ENCODE measurements around the gene RND3. TPM values are rescaled to one million over a fixed set of nuclear protein-coding genes. Genes with fewer than 3 reads are reported as not detected.
A peak's percentile ranks its signal among the peaks of the same experiment; 100 is the strongest.

RND3 gene, protein sequence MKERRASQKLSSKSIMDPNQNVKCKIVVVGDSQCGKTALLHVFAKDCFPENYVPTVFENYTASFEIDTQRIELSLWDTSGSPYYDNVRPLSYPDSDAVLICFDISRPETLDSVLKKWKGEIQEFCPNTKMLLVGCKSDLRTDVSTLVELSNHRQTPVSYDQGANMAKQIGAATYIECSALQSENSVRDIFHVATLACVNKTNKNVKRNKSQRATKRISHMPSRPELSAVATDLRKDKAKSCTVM
- not detected for total RNA-seq

DNA sequence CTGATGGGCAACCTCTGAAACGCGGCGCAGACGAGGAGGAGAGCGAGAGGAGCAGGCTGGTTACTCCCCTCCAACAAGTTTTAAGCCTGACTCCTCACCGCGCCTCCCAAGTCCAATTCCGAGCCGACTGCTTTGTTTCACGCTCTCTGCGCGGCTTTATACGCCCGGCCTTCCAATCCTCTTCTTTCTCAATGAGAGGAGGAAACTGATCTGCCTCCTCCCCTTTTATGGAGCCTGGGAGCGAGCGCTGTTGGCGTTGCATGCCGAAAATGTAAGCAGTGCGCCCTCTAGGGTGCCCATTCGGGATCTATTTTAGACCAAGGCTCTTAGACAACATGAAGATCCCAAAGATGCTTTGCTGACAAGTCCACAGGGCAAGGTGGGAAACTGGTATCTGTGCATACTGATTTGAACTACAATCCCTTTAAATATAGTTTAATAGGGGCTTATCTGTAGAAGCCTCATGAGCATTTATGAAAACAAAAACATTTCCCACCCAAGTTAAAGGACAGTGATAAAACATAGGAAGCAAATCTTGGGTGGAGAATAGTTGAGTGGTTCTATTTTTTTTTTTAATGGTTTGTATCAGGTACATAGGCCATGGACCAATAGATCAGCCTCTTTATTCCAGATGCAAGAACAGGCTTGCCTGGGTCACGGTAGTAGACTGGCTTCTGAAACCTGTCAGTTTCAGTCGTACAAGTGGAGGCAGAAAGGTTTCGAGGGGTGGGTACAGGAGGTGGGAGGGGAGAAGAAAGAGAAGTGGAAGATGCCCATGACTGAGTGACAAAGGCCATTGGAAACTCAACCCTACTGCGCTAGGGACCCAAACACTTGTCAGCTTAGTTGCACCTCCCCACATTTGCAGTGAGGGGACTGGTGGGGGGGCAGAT lies at the start of gene RND3:
TSS of gene RND3 (minus strand) at position 131 of the 893 bp plus-strand sequence. CDS start 250 bp downstream, outside the sequence.
- H3K4me3 Mint-ChIP-seq, result peak within 1 kb of the TSS; percentile 27
- ChIA-PET CTCF (no interaction called here), POLR2A (no interaction called here)
- peaks cover 3% of the 10 kb centered on the region for H3K36me3 Mint-ChIP-seq (ENCODE audit: low read depth)
- H3K27ac Mint-ChIP-seq, result no peak within 1 kb of the TSS
- no peaks in the 10 kb centered on the region for H3K9me3 Mint-ChIP-seq
- DNase-seq, result peak; percentile 53
- peaks cover 54% of the 10 kb centered on the region for H3K27me3 Mint-ChIP-seq
- H3K4me1 Mint-ChIP-seq, result peaks cover 11% of the 10 kb centered on the region

DNA sequence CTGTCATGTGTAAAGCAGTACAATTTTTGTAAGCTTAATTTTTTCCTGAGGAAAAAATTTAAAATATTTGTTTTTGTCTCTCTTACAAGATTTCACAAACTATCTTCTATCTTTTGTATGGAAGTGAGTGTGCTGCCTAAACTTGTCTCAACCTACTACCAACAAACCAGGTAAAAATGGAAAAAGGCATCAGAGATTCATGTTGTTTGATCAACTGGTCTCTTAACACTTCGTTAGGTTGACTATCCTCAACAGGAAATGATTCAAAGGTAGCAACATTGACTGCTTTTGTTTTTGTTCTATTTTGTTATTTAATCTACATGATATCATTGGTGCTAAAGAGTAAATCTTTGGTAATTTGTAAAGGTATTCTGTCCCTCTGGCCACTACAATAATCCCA lies 47.7 kb upstream of the RND3 start:
- Mint-ChIP-seq H3K27me3 (no peaks in the 10 kb centered on the region), H3K36me3 (ENCODE audit: low read depth) (no peaks in the 10 kb centered on the region), H3K27ac (no peak overlapping the region), H3K4me1 (no peaks in the 10 kb centered on the region), H3K4me3 (no peak overlapping the region), H3K9me3 (peaks cover 3% of the 10 kb centered on the region)
- ChIA-PET CTCF (no interaction called here), POLR2A (no interaction called here)
- DNase-seq, result no peak

DNA sequence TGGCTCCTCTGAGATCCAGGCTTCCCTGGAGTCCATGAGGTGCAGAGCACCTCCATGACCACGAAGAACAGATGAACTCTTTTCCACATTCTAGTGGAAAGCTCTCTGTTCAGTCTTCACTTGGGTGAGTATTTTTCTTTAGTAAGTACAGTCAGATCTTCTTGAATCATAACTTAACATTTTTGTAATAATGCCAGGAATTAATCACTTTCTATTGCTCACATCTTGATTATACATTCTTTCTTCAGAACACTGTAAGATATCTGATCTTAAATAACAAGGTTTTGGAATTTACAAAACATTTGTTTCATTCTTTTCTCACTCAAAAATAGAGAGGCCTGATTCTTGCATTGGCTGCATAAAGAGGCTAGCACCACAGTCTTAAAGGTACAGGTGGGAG lies 45.4 kb upstream of the RND3 start:
- ChIA-PET POLR2A (no interaction called here), CTCF (no interaction called here)
- no peak for DNase-seq
- no peaks in the 10 kb centered on the region for H3K27me3 Mint-ChIP-seq
- no peaks in the 10 kb centered on the region for H3K9me3 Mint-ChIP-seq
- no peak overlapping the region for H3K4me3 Mint-ChIP-seq
- no peaks in the 10 kb centered on the region for H3K36me3 Mint-ChIP-seq (ENCODE audit: low read depth)
- H3K27ac Mint-ChIP-seq, result no peak overlapping the region
- no peaks in the 10 kb centered on the region for H3K4me1 Mint-ChIP-seq

DNA sequence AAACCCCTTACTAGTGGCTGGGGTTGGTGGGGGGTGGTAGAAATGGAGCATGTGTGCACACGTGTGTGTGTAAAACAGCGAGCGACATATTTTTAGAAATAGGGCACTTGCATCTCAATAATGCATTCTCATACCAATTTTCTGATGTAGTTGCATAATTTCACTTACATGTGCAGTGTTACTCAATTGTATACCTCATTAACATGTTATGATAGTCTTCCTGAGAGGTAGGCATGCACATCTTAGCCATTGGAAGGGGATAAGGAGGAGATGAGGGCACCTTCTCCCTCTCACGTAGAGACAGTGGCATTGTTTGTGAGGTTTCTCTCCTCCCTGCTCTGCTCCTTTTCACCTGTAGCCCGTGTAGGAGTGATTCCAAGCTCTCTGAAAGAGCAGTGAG lies 44.6 kb upstream of the RND3 start:
- no peaks in the 10 kb centered on the region for H3K27me3 Mint-ChIP-seq
- H3K9me3 Mint-ChIP-seq, result no peaks in the 10 kb centered on the region
- H3K4me1 Mint-ChIP-seq, result no peaks in the 10 kb centered on the region
- no peak for DNase-seq
- no peak overlapping the region for H3K4me3 Mint-ChIP-seq
- ChIA-PET POLR2A (no interaction called here), CTCF (no interaction called here)
- H3K27ac Mint-ChIP-seq, result no peak overlapping the region
- H3K36me3 Mint-ChIP-seq (ENCODE audit: low read depth), result no peaks in the 10 kb centered on the region

DNA sequence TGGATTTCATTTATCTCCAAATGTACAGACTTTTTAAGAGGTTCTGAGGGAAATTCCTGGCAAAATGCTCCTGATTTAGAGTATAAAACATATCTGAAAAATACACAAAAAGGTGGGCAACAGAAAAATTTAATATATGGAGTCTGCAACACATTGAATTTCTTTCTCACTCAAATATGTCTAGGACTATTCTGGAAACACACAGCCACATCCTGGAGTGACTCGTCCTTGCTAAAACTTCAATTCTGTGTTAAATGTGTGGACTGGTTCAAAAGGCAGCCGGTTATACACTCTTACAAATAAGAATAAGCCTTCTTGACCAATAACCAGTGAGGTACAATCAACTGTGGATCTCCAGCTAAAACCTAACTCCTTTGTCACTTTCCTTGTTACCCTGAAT lies 44.1 kb upstream of the RND3 start:
- Mint-ChIP-seq H3K27ac (no peak overlapping the region), H3K27me3 (no peaks in the 10 kb centered on the region)

DNA sequence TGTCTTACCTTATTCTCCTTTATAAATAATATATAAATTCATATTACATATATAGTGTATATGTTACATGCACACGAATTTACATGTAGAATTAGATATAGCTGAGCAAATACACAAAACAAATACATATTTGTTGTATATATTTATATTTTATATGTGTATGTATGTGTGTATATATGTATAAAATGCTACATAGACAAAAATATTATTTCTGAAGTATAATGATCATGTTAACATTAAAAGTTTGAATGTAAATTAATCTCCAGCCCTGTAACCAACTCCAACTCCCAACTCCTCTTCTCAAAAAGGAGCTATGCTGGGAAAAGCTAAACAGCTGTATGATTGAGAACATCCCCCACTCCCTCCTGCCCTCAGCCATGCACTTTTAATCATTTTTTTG lies 42.7 kb upstream of the RND3 start:
- Mint-ChIP-seq H3K27me3 (no peaks in the 10 kb centered on the region), H3K4me1 (no peaks in the 10 kb centered on the region), H3K9me3 (no peaks in the 10 kb centered on the region), H3K27ac (no peak overlapping the region), H3K36me3 (ENCODE audit: low read depth) (no peaks in the 10 kb centered on the region), H3K4me3 (no peak overlapping the region)
- ChIA-PET CTCF (no interaction called here), POLR2A (no interaction called here)
- no peak for DNase-seq

More for the DNA sequence above, 44.1 kb upstream of the RND3 start:
- H3K36me3 Mint-ChIP-seq (ENCODE audit: low read depth), result no peaks in the 10 kb centered on the region
- ChIA-PET POLR2A (no interaction called here), CTCF (no interaction called here)
- H3K4me3 Mint-ChIP-seq, result no peak overlapping the region
- H3K9me3 Mint-ChIP-seq, result no peaks in the 10 kb centered on the region
- H3K4me1 Mint-ChIP-seq, result no peaks in the 10 kb centered on the region
- no peak for DNase-seq

DNA sequence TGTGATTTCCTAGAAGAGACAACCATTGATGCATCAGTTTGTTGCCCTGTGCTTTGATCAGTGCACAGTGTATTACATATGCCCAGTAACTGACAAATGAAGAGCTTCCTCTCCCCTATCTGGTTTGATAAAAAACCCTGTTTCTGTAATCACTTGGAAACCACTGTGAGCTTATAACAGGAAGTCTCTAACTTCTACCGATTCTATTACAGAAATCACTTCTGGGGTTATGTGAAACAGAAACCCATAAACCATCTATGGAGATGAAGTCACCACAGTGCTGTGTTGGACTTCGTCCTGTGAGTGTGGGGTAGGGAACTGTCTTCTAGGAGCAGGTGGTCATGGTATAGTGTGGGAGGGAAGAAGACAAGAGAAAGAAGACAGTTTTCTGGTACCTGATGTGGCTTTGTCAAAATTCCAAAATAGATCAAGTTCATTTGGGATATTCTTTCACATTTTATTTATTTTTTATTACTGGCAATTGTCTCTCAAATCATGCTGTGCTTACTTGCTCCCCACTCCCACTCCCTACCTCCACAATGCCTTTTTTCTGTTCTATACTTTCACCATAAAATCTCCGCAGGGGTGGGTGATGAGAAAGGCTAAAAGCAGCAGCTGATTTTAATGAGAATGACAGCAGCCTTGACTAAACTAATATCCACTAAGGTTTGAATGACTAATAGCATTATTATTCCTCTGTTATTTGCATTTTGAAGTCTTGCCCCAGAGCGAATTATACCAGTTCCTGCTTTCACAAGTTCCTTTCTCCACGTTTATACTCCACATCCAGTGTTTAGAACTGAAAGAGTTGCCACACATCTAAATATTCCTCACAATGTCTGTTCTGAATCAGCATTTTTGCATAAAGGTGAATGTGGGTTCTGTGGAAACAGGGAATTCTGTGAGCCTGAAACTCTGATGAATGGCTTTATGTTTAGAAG lies 41.7 kb upstream of the RND3 start:
- Mint-ChIP-seq H3K9me3 (no peaks in the 10 kb centered on the region), H3K4me1 (no peaks in the 10 kb centered on the region), H3K36me3 (ENCODE audit: low read depth) (no peaks in the 10 kb centered on the region), H3K27ac (no peak overlapping the region), H3K4me3 (no peak overlapping the region), H3K27me3 (no peaks in the 10 kb centered on the region)
- POLR2A ChIA-PET, result no interaction called here
- no peak for DNase-seq
- CTCF ChIA-PET, result no interaction called here

DNA sequence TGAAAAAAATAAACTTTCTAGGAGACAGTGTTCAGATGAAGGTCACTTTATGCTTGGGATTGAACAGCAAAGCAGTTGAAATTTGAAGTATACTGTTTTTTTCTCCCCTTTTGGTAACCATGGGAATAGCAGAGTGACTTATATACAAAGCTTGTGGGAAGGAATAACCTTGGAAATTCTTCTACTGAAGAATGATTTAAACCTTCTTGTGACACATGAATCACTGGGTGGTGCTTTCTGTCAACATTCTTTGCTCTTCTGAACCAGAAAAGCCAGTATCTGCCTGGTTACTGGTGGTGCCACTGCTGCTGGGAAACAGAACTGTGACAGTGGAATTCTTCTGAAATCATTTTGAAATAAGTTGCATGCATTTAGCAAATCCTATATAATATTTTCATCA lies 39.4 kb upstream of the RND3 start:
- ChIA-PET CTCF (no interaction called here), POLR2A (interaction anchor here (0.7 kb wide), 1 partner anchor 100 kb away, joined by 3 read pairs; no protein-coding TSS in a partner anchor)
- no peaks in the 10 kb centered on the region for H3K4me1 Mint-ChIP-seq
- no peaks in the 10 kb centered on the region for H3K36me3 Mint-ChIP-seq (ENCODE audit: low read depth)
- H3K27ac Mint-ChIP-seq, result no peak overlapping the region
- no peaks in the 10 kb centered on the region for H3K27me3 Mint-ChIP-seq
- no peak overlapping the region for H3K4me3 Mint-ChIP-seq
- no peak for DNase-seq
- no peaks in the 10 kb centered on the region for H3K9me3 Mint-ChIP-seq

DNA sequence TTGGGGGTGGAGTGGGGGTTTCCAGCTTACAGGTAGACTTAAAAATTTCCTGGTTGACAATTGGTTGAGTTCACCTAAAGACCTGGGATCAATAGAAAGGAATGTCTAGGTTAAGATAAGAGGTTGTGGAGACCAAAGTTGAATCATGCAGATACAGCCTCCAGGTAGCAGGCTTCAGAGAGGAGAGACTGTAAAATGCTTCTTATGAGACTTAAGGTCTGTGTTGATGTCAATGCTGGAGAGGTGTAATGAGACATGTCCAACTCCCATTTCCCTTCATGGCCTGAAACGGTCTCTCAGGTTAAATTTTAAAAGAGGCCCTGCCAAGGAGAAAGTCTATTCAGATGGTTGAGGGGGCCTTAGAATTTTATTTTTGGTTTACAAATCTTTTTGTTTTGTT lies 38.5 kb upstream of the RND3 start:
- no peaks in the 10 kb centered on the region for H3K27me3 Mint-ChIP-seq
- no peak overlapping the region for H3K27ac Mint-ChIP-seq
- POLR2A ChIA-PET, result no interaction called here
- H3K36me3 Mint-ChIP-seq (ENCODE audit: low read depth), result no peaks in the 10 kb centered on the region
- CTCF ChIA-PET, result no interaction called here
- no peak overlapping the region for H3K4me3 Mint-ChIP-seq
- no peaks in the 10 kb centered on the region for H3K4me1 Mint-ChIP-seq
- H3K9me3 Mint-ChIP-seq, result no peaks in the 10 kb centered on the region
- DNase-seq, result no peak

DNA sequence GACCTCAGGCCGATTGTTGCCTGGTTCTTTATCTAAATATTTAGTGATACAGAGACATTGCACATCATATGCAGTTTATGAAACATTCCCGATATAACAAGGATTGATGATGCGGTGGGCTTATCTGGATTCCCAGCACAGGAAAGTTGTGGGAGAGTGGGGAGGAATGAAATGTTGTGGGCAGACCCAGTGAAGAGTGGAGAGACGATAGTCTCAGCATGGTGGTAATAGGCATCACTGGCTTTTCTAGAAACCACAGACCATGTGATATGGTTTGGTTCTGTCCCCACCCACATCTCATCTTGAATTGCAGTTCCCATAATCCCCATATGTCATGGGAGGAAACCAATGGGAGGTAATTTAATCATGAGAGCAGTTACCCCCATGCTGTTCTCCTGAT lies 34.8 kb upstream of the RND3 start:
- peaks cover 2% of the 10 kb centered on the region for H3K27me3 Mint-ChIP-seq
- H3K4me3 Mint-ChIP-seq, result no peak overlapping the region
- H3K27ac Mint-ChIP-seq, result no peak overlapping the region
- POLR2A ChIA-PET, result no interaction called here
- no peak for DNase-seq
- H3K4me1 Mint-ChIP-seq, result no peaks in the 10 kb centered on the region
- no peaks in the 10 kb centered on the region for H3K36me3 Mint-ChIP-seq (ENCODE audit: low read depth)
- CTCF ChIA-PET, result no interaction called here
- H3K9me3 Mint-ChIP-seq, result no peaks in the 10 kb centered on the region

DNA sequence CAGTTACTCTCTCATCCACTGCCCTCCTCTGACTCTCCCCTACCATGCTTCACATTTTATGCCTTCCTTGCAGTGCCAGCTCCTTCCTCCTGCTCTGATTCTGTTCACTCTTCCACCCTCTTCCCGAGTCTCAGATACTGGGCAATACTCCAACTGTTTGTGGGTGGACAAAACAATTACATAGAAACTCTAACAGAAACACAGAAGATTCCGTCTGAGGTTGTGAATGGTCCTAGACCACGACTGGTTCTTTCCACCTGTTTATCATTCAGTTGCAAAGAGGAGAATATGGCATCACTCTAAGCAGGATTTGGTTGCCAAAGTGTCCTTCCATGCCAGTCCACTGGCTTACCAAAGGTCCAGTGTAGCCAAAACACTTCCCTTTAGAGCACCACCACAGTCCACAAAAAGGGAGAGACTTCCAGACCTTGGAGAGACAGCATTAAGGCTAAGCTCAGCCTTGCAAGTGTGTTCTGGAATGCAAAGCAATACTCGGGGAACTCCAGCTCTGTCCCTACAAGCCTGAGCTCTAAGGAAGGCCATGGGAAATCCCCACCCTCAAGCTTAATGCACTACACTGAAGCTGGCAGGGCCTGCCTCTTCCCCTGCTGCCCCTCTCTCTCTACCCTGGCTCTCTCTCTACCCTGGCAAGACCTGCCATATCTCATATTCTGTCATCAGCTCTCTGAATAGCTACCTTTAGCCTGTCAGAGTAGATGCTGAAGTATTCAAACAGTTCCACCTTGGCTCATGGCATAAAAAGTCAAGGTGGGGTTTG lies 33.6 kb upstream of the RND3 start:
- H3K4me3 Mint-ChIP-seq, result no peak overlapping the region
- POLR2A ChIA-PET, result no interaction called here

DNA sequence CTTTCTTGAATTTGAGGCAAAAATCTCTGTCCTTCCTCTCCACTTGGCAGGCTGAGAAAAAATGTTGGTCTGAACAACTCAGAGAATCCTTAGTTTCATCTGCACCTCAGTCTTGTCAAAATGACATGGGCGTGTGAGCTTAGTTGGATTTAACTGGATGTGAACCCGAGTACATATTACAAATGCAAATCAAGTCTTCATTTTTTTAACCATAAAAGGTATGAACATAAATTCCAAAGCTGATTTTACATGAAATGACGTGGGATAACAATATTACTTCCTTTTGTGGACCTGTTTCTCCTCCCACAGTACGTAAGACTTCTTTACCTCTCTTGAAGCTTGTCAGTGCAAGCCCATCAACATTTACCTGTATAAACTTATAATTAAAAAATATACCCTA lies 32.6 kb upstream of the RND3 start:
- ChIA-PET POLR2A (no interaction called here), CTCF (no interaction called here)
- DNase-seq, result no peak
- Mint-ChIP-seq H3K36me3 (ENCODE audit: low read depth) (no peaks in the 10 kb centered on the region), H3K4me1 (no peaks in the 10 kb centered on the region), H3K9me3 (no peaks in the 10 kb centered on the region), H3K27ac (no peak overlapping the region), H3K27me3 (peaks cover 2% of the 10 kb centered on the region), H3K4me3 (no peak overlapping the region)

More for the DNA sequence above, 33.6 kb upstream of the RND3 start:
- Mint-ChIP-seq H3K36me3 (ENCODE audit: low read depth) (no peaks in the 10 kb centered on the region), H3K27ac (no peak overlapping the region), H3K9me3 (no peaks in the 10 kb centered on the region), H3K27me3 (peaks cover 2% of the 10 kb centered on the region), H3K4me1 (no peaks in the 10 kb centered on the region)
- no peak for DNase-seq
- CTCF ChIA-PET, result no interaction called here
